HCT116 (cell line): ENCODE measurements around the gene SNORC.

ENCODE experiments used
- SIN3A ChIP-seq: IDR thresholded peaks from 2 replicates; pipeline ENCODE4 v1.6.1; 2012; ENCODE audit warnings: low read depth
- TF ChIP-seq, protein P1 (sequence below), 3 experiments: fragments of 200-600 bp in 1 of 3; sonication (generic) in 1 of 3; IDR thresholded peaks in 2 of 3; conservative IDR thresholded peaks in 1 of 3; 2 replicates each; pipeline ENCODE4 v1.5.1; 2012 to 2017; ENCODE audit warnings: low read depth in 2 of 3, low read length in 2 of 3, antibody characterized with exemption in 1 of 3, borderline replicate concordance in 1 of 3, control low read depth in 1 of 3, mild to moderate bottlenecking in 1 of 3, mixed read lengths in 1 of 3, mixed run types in 1 of 3, moderate library complexity in 1 of 3; ENCODE audit not compliant: insufficient read depth in 1 of 3

DNA sequence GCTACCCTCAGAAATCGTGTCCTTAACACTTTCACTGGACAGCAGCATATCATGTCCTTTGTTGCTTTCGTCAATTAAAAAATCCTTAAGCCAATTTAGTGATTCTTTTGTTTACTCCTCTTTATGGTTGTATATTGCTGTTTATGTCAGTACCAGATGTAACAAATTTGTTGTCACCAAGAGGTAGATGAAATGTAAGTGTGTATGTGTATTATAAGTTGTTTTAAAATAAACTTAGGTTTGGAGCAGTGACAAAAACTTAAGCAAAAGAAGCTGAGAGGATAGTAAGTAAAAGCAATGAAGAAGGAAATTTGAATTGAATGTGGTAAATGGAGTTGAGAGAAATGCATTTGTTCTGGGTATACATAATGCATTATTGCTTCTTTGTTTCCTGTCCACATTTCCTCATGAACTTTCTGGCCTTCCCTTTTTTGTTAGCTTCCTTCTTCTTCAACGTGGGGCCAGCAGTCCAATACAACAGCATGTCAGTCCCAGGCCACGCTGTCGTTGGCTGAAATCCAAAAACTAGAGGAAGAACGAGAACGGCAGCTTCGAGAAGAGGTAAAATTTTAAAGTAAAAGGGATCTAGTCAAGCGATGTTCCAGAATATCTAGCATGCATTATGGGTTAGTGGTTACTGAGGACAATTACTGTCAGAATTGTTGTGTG lies 30.5 kb upstream of the SNORC start:
- TF ChIP-seq, protein P1, sequence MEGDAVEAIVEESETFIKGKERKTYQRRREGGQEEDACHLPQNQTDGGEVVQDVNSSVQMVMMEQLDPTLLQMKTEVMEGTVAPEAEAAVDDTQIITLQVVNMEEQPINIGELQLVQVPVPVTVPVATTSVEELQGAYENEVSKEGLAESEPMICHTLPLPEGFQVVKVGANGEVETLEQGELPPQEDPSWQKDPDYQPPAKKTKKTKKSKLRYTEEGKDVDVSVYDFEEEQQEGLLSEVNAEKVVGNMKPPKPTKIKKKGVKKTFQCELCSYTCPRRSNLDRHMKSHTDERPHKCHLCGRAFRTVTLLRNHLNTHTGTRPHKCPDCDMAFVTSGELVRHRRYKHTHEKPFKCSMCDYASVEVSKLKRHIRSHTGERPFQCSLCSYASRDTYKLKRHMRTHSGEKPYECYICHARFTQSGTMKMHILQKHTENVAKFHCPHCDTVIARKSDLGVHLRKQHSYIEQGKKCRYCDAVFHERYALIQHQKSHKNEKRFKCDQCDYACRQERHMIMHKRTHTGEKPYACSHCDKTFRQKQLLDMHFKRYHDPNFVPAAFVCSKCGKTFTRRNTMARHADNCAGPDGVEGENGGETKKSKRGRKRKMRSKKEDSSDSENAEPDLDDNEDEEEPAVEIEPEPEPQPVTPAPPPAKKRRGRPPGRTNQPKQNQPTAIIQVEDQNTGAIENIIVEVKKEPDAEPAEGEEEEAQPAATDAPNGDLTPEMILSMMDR (IDR thresholded peaks at IDR 0.05 in 2 of 3, conservative IDR thresholded peaks at IDR 0.05 in 1 of 3; ENCODE audit: borderline replicate concordance in 1 of 3, insufficient read depth in 1 of 3, low read depth in 2 of 3, low read length in 2 of 3): no peak
- TF ChIP-seq SIN3A: no peak
